B cell (primary cell): ENCODE data around the gene OR10G4.
"Not testable (repeated sequence)": the region's sequence is repeated elsewhere in the genome, so short reads cannot be mapped to it uniquely, and the experiment has no call there.

Experiments
- CTCF ChIP-seq: fragments of 200-600 bp; IDR thresholded peaks from one replicate; pipeline ENCODE4 v1.8.0; 2022; ENCODE audit warnings: antibody characterized with exemption, mild to moderate bottlenecking
- EZH2 ChIP-seq: IDR thresholded peaks from 2 replicates; pipeline ENCODE4 v1.6.1; 2012; ENCODE audit warnings: borderline replicate concordance, low read depth, mild to moderate bottlenecking, moderate library complexity, low read length; ENCODE audit not compliant: insufficient read depth, poor library complexity, severe bottlenecking

GRCh38 chr11:124015837-124016236 lies 3.0 kb downstream of the OR10G4 start:
- not testable (repeated sequence) for TF ChIP-seq CTCF, EZH2
